LNCAP (cell line): ENCODE measurements around the gene SLC22A14.

Experiments used
- CTCF ChIP-seq: fragments of 450-650 bp; IDR thresholded peaks from 2 replicates; pipeline ENCODE4 v1.5.1; 2017; ENCODE audit warnings: mild to moderate bottlenecking

SLC22A14 gene

DNA sequence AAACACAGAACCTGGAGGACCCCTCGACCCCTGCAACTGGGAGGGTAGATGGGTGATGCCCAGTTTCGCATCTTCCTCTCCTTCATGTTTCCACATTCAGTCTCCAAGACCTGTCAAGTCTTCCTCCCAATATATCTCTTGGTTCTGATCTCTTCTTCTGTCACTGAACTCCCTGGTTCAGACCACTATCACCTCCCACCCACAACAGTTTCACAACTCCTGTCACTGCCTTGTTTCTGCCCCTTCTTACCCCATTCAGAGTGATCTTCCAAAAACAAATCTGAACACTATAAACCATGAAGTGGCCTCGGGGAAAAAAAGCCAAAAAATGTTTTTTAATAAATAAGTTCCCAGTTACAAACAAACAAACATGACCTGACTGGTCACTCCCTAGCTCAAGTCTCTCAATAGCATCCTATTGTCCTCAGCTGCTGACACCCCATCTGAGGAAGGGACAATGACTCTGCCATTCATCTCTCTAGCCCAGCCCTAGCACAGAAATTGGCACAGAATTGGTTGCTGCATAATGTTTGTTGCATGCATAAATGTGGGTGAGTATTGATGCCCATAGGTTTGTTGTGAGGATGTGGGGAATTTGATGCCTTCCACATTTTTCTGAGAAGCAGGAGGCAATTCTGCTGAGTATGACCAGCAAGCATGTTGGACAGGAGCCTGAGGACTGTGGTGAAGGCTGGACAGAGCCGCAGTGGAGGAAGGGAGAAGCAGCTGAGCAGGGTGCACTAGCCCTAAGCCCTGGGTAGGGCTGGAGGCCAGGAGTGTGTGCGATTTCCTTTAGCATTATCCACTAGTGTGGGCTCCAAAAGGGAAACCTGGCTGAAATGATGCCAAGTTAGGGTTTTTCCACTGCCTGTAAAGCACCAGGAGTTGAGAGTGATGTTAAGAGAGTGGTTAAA, 52.3 kb downstream of the SLC22A14 start:
- TF ChIP-seq CTCF = no peak

GRCh38 chr3:38335263-38335662, 53.2 kb downstream of the SLC22A14 start:
- TF ChIP-seq CTCF = no peak

DNA sequence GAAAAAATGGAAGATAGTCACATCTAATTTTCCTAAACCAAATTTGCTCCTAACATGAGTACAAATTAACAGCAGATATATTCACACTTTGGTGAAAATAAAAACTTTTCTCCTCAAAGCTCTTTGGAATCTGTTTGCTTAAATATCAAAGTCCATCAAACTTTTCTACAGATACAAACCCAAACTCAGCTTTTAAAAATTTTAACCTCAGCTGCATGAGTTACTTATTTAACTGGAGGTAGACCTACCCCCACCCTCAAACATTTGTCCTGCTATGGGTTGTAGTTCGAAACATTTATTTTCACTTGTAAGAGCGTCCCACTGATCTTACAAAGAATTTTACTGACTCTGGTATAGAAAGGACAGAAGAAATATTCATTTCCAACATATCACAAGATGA, 55.6 kb downstream of the SLC22A14 start:
- TF ChIP-seq CTCF = no peak

- no peak for TF ChIP-seq CTCF
Measured at GRCh38 chr3:38343797-38344594, 61.9 kb downstream of the SLC22A14 start.

DNA sequence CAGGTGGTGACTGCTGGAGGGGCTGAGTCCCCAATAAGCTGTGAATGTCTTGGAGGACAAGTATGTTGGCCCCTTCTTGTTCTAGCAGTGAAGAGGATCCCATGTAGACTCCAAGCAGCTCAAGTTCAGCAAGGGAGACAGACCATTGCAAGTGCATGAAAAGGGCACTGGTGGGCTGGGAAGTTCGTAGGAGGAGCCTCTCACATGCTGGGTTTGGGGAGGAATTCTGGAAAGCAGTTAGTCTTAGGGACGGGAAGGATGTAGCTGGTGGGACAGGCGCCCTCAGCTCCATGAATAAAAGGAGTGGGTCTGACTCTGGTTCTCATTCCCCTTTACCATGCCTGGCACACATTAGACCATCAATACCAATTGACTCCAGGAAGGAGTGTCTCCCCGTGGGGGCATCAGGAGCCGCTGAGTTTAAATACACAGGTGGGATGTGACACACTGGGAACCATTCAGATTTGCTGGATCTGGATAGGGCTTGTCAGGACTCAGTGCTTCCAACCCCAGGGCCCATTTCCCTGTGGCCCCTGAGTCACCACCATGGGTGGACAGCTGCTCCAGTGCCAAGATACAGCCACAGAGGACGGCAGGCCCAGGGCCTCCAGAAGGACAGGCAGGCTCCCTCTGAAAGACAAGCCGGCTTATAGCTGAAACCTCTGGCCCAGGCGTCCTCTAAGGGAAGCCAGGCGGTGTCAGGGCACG, 63.9 kb downstream of the SLC22A14 start:
- TF ChIP-seq CTCF = no peak

GRCh38 chr3:38346587-38347410, 64.7 kb downstream of the SLC22A14 start, which contains the start of gene XYLB:
Gene XYLB, plus strand, starts transcription at chr3:38346785. Its CDS starts 84 bp downstream, at chr3:38346869.
- peak; percentile 90 for TF ChIP-seq CTCF
